Epithelial cell of esophagus (primary cell): ENCODE data around the gene LRRC14B.

ENCODE experiments used
- DNase-seq: peaks from one replicate; pipeline ENCODE4 v3.0.0; 2010; ENCODE audit warnings: low read depth
- H3K4me3 ChIP-seq: 2 replicates; pipeline ENCODE4 v1.5.1; 2011; ENCODE audit warnings: mild to moderate bottlenecking, low read length, control low read depth
- CTCF ChIP-seq: IDR thresholded peaks from 2 replicates; pipeline ENCODE4 v1.5.1; 2011; ENCODE audit warnings: low read depth, mild to moderate bottlenecking, low read length, control low read depth, inconsistent platforms; ENCODE audit not compliant: insufficient read depth; ENCODE audit errors: missing control alignments

The LRRC14B gene

GRCh38 chr5:174876-175465 lies 16.3 kb upstream of the LRRC14B start:
- no peak overlapping the region for H3K4me3 ChIP-seq
- DNase-seq, result no peak
- no peak for TF ChIP-seq CTCF

- no peak for DNase-seq
- TF ChIP-seq CTCF, result no peak
- H3K4me3 ChIP-seq, result no peak overlapping the region
Measured at GRCh38 chr5:176296-176823, 14.9 kb upstream of the LRRC14B start.

GRCh38 chr5:178110-178509 lies 13.2 kb upstream of the LRRC14B start:
- no peak overlapping the region for H3K4me3 ChIP-seq
- no peak for TF ChIP-seq CTCF
- no peak for DNase-seq

- TF ChIP-seq CTCF, result no peak
- no peak overlapping the region for H3K4me3 ChIP-seq
- DNase-seq, result no peak
Measured at GRCh38 chr5:179401-179800, 11.9 kb upstream of the LRRC14B start.

GRCh38 chr5:180286-180918 lies 10.9 kb upstream of the LRRC14B start:
- no peak for TF ChIP-seq CTCF
- DNase-seq, result no peak
- no peak overlapping the region for H3K4me3 ChIP-seq

- no peak overlapping the region for H3K4me3 ChIP-seq
- no peak for DNase-seq
- TF ChIP-seq CTCF, result no peak
Measured at GRCh38 chr5:181160-181559, 10.1 kb upstream of the LRRC14B start.

GRCh38 chr5:181566-181965 lies 9.7 kb upstream of the LRRC14B start:
- no peak overlapping the region for H3K4me3 ChIP-seq
- no peak for TF ChIP-seq CTCF
- DNase-seq, result no peak
